Neuronal stem cell (in vitro differentiated cells): ENCODE data around the gene LMBR1L.
"Not testable (repeated sequence)": the region's sequence is repeated elsewhere in the genome, so short reads cannot be mapped to it uniquely, and the experiment has no call there.

Source experiments
- DNase-seq: peaks from one replicate; pipeline ENCODE4 v3.0.0-alpha.2; 2013; ENCODE audit warnings: low spot score
- H2AFZ ChIP-seq: one replicate; pipeline ENCODE4 v1.6.1; 2013; ENCODE audit warnings: mild to moderate bottlenecking, low read length, inconsistent platforms
- H2AK5ac ChIP-seq: 2 replicates; pipeline ENCODE4 v1.6.1; 2013; ENCODE audit warnings: low read depth, mild to moderate bottlenecking, inconsistent platforms, low read length, moderate library complexity, mixed read lengths
- H2BK120ac ChIP-seq: 2 replicates; pipeline ENCODE4 v1.6.1; 2013; ENCODE audit warnings: low read depth, mild to moderate bottlenecking, inconsistent platforms, low read length, moderate library complexity, mixed read lengths
- H2BK12ac ChIP-seq: one replicate; pipeline ENCODE4 v1.6.1; 2013; ENCODE audit warnings: low read length, inconsistent platforms
- H2BK15ac ChIP-seq: 2 replicates; pipeline ENCODE4 v1.6.1; 2013; ENCODE audit warnings: mild to moderate bottlenecking, low read length, inconsistent platforms, mixed read lengths
- H2BK5ac ChIP-seq: one replicate; pipeline ENCODE4 v1.6.1; 2013; ENCODE audit warnings: inconsistent platforms, mild to moderate bottlenecking, low read length, moderate library complexity
- H3K14ac ChIP-seq: one replicate; pipeline ENCODE4 v1.6.1; 2013; ENCODE audit warnings: low read length, inconsistent platforms
- H3K18ac ChIP-seq: 2 replicates; pipeline ENCODE4 v1.6.1; 2013; ENCODE audit warnings: low read length, inconsistent platforms
- H3K23ac ChIP-seq: 2 replicates; pipeline ENCODE4 v1.6.1; 2013; ENCODE audit warnings: low read depth, mild to moderate bottlenecking, mixed read lengths, low read length, inconsistent platforms; ENCODE audit not compliant: poor library complexity
- H3K27ac ChIP-seq: replicated peaks from 3 replicates; pipeline ENCODE4 v1.5.1; 2013; ENCODE audit warnings: low read length, inconsistent platforms
- H3K27me3 ChIP-seq, 3 experiments: 2 replicates each; pipeline ENCODE4 v1.6.1; 2013; ENCODE audit warnings: low read length in 3 of 3, mild to moderate bottlenecking in 2 of 3, inconsistent platforms in 1 of 3, low read depth in 1 of 3, mixed read lengths in 1 of 3, moderate library complexity in 1 of 3; ENCODE audit not compliant: control insufficient read depth in 3 of 3, insufficient read depth in 3 of 3
- H3K36me3 ChIP-seq, 2 donors: replicated peaks in 1 of 2; 2 replicates each; pipeline ENCODE4 v1.6.1; 2013; ENCODE audit warnings: low read length in 2 of 2; ENCODE audit not compliant: control insufficient read depth in 2 of 2, insufficient read depth in 2 of 2
- H3K4ac ChIP-seq: 2 replicates; pipeline ENCODE4 v1.6.1; 2013; ENCODE audit warnings: inconsistent platforms, mild to moderate bottlenecking, low read length, moderate library complexity
- H3K4me1 ChIP-seq, 2 donors: 1 replicate in 1 of 2; 2 replicates in 1 of 2; pipeline ENCODE4 v1.6.1; 2013; ENCODE audit warnings: low read length in 2 of 2, low read depth in 1 of 2; ENCODE audit not compliant: control insufficient read depth in 2 of 2, insufficient read depth in 1 of 2
- H3K4me2 ChIP-seq: one replicate; pipeline ENCODE4 v1.6.1; 2013; ENCODE audit warnings: mild to moderate bottlenecking, low read length, inconsistent platforms; ENCODE audit not compliant: insufficient read depth, poor library complexity, severe bottlenecking
- H3K4me3 ChIP-seq, 2 donors: 2 replicates each; pipeline ENCODE4 v1.5.1; 2013; ENCODE audit warnings: low read length in 2 of 2, mild to moderate bottlenecking in 2 of 2, inconsistent platforms in 1 of 2, moderate library complexity in 1 of 2
- H3K79me1 ChIP-seq: one replicate; pipeline ENCODE4 v1.6.1; 2013; ENCODE audit warnings: low read depth, mild to moderate bottlenecking, inconsistent platforms, low read length, moderate library complexity
- H3K9ac ChIP-seq: one replicate; pipeline ENCODE4 v1.6.1; 2013; ENCODE audit warnings: mild to moderate bottlenecking, low read depth, low read length, inconsistent platforms; ENCODE audit not compliant: poor library complexity
- H3K9me3 ChIP-seq, 2 donors: replicated peaks in 1 of 2; 2 replicates each; pipeline versions ENCODE3 to v1.6.1; 2013; ENCODE audit warnings: low read length in 2 of 2, mild to moderate bottlenecking in 2 of 2, inconsistent platforms in 1 of 2, low read depth in 1 of 2, mixed read lengths in 1 of 2, moderate library complexity in 1 of 2; ENCODE audit not compliant: control insufficient read depth in 2 of 2, insufficient read depth in 1 of 2
- H4K8ac ChIP-seq: one replicate; pipeline ENCODE4 v1.6.1; 2013; ENCODE audit warnings: low read depth, mild to moderate bottlenecking, inconsistent platforms, low read length, moderate library complexity
- H4K91ac ChIP-seq: one replicate; pipeline ENCODE4 v1.6.1; 2013; ENCODE audit warnings: low read length, low read depth, mild to moderate bottlenecking, inconsistent platforms; ENCODE audit not compliant: poor library complexity
- WGBS, 2 donors: extraction: QIAGEN DNeasy Blood & Tissue Kit; methylation state at CpG; one replicate each; pipeline ENCODE4 v1.1.7; 2013; ENCODE audit warnings: missing lambda C conversion rate in 2 of 2, mixed read lengths in 1 of 2; ENCODE audit not compliant: insufficient read length in 2 of 2, insufficient replicate concordance in 1 of 2; ENCODE audit errors: extremely low coverage in 2 of 2; 5-methylcytosine and 5-hydroxymethylcytosine counted together

Gene LMBR1L

GRCh38 chr12:49129332-49130150, 18.9 kb upstream of the LMBR1L start:
- Histone ChIP-seq H3K14ac (no peak overlapping the region), H2BK5ac (no peak overlapping the region), H2AFZ (no peak overlapping the region), H3K4ac (no peak overlapping the region), H2BK15ac (no peak overlapping the region), H3K18ac (no peak overlapping the region), H3K27me3 (no peaks in the 10 kb centered on the region), H4K91ac (no peak overlapping the region), H3K27ac (peak overlapping the region; percentile 31), H2AK5ac (no peak overlapping the region), H4K8ac (no peak overlapping the region), H3K4me2 (peak overlapping the region; percentile 92), H3K23ac (peak overlapping the region; percentile 81), H3K36me3 (peaks cover 21 to 41% of the 10 kb centered on the region in 2 donors), H2BK120ac (no peak overlapping the region), H3K9ac (peak overlapping the region; percentile 99), H3K4me3 (peak overlapping the region; percentile 83 to 99), H3K4me1 (peaks cover 8 to 10% of the 10 kb centered on the region in 2 donors), H3K9me3 (peaks cover 0 to 3% of the 10 kb centered on the region in 2 donors), H3K79me1 (peaks cover 6% of the 10 kb centered on the region), H2BK12ac (no peak overlapping the region)
- no peak for DNase-seq
- no CpG with 5 or more reads among the region's 18 CpGs for WGBS, 2 donors

DNA sequence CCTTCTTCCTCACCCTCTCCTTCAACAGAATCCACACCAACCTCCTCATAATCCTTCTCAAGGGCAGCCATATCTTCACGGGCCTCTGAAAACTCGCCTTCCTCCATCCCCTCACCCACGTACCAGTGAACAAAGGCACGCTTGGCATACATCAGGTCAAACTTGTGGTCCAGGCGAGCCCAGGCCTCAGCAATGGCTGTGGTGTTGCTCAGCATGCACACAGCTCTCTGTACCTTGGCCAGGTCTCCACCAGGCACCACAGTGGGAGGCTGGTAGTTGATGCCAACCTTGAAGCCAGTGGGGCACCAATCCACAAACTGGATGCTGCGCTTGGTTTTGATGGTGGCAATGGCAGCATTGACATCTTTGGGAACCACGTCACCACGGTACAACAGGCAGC, 17.3 kb upstream of the LMBR1L start:
- H3K9me3 ChIP-seq, H3K27ac ChIP-seq, H3K18ac ChIP-seq, H3K4me2 ChIP-seq, H2BK5ac ChIP-seq, H3K79me1 ChIP-seq, H4K8ac ChIP-seq, DNase-seq, H4K91ac ChIP-seq, H3K27me3 ChIP-seq, H3K4ac ChIP-seq, H3K4me3 ChIP-seq, H2AK5ac ChIP-seq, H2BK12ac ChIP-seq, H2AFZ ChIP-seq, H3K9ac ChIP-seq, H3K23ac ChIP-seq, H3K4me1 ChIP-seq, H2BK15ac ChIP-seq, H2BK120ac ChIP-seq, H3K14ac ChIP-seq: not testable (repeated sequence)
- no CpG with 5 or more reads among the region's 8 CpGs for WGBS, 2 donors
- H3K36me3 ChIP-seq, result peaks cover 21 to 41% of the 10 kb centered on the region in 2 donors

GRCh38 chr12:49126852-49127763, 16.5 kb upstream of the LMBR1L start:
- no peak overlapping the region for H3K4ac ChIP-seq
- H3K27me3 ChIP-seq, result no peaks in the 10 kb centered on the region
- no peak overlapping the region for H4K91ac ChIP-seq
- H3K27ac ChIP-seq, result no peak overlapping the region
- no peak overlapping the region for H2BK12ac ChIP-seq
- H3K23ac ChIP-seq, result no peak overlapping the region
- H3K18ac ChIP-seq, result no peak overlapping the region
- no peak overlapping the region for H3K4me2 ChIP-seq
- H2BK5ac ChIP-seq, result no peak overlapping the region
- no peak overlapping the region for H3K4me3 ChIP-seq
- H4K8ac ChIP-seq, result no peak overlapping the region
- no peak overlapping the region for H2BK120ac ChIP-seq
- H3K36me3 ChIP-seq, result peaks cover 21 to 41% of the 10 kb centered on the region in 2 donors
- no peak for DNase-seq
- peaks cover 0 to 3% of the 10 kb centered on the region in 2 donors for H3K9me3 ChIP-seq
- no peak overlapping the region for H2BK15ac ChIP-seq
- no peak overlapping the region for H3K14ac ChIP-seq
- H2AFZ ChIP-seq, result no peak overlapping the region
- H3K79me1 ChIP-seq, result peaks cover 6% of the 10 kb centered on the region
- H3K4me1 ChIP-seq, result peaks cover 8 to 10% of the 10 kb centered on the region in 2 donors
- WGBS, 2 donors, result no CpG with 5 or more reads among the region's 4 CpGs
- no peak overlapping the region for H3K9ac ChIP-seq
- no peak overlapping the region for H2AK5ac ChIP-seq
